Spleen (tissue), 11 donors: ENCODE measurements around the gene CDH19. TPM values are rescaled to one million over a fixed set of nuclear protein-coding genes. Genes with fewer than 3 reads are reported as not detected.

Experiments
- DNase-seq: peaks from one replicate; pipeline ENCODE4 v3.0.0-alpha.2; 2020
- H3K27ac ChIP-seq, 8 donors: fragments of 200-600 bp; sonication (generic) in 7 of 8; 1 replicate in 4 of 8; 2 replicates in 4 of 8; pipeline versions ENCODE4 v1.5.0 to v1.8.0; 2016 to 2021; ENCODE audit warnings: inconsistent platforms in 4 of 8, mild to moderate bottlenecking in 4 of 8, moderate library complexity in 1 of 8
- H3K27me3 ChIP-seq, 7 donors: fragments of 200-600 bp; sonication (generic) in 6 of 7; replicated peaks in 1 of 7; 1 replicate in 4 of 7; 2 replicates in 3 of 7; pipeline versions ENCODE4 v1.5.0 to v1.8.0; 2016 to 2021; ENCODE audit warnings: inconsistent platforms in 3 of 7, mild to moderate bottlenecking in 1 of 7
- H3K36me3 ChIP-seq, 6 donors: fragments of 200-600 bp; sonication (generic) in 5 of 6; 1 replicate in 4 of 6; 2 replicates in 2 of 6; pipeline versions ENCODE4 v1.5.0 to v1.8.0; 2016 to 2021; ENCODE audit warnings: inconsistent platforms in 2 of 6
- H3K4me1 ChIP-seq, 6 donors: fragments of 200-600 bp; sonication (generic) in 5 of 6; 1 replicate in 3 of 6; 2 replicates in 3 of 6; pipeline versions ENCODE4 v1.5.0 to v1.8.0; 2016 to 2021; ENCODE audit warnings: inconsistent platforms in 3 of 6
- H3K4me3 ChIP-seq, 8 donors: fragments of 200-600 bp; sonication (generic) in 7 of 8; 1 replicate in 4 of 8; 2 replicates in 4 of 8; pipeline versions ENCODE4 v1.5.0 to v1.8.0; 2016 to 2021; ENCODE audit warnings: inconsistent platforms in 4 of 8, mild to moderate bottlenecking in 4 of 8, moderate library complexity in 2 of 8
- H3K9me3 ChIP-seq, 8 donors: fragments of 200-600 bp; sonication (generic) in 7 of 8; 1 replicate in 4 of 8; 2 replicates in 4 of 8; pipeline versions ENCODE4 v1.5.0 to v1.8.0; 2016 to 2021; ENCODE audit warnings: inconsistent platforms in 4 of 8
- POLR2A ChIP-seq, 3 donors: fragments of 450-650 bp; IDR thresholded peaks; one replicate each; pipeline ENCODE4 v1.5.1; 2017; ENCODE audit warnings: antibody characterized with exemption in 3 of 3, mild to moderate bottlenecking in 1 of 3
- POLR2AphosphoS5 ChIP-seq, 3 donors: sonication (generic); formaldehyde crosslinking; IDR thresholded peaks; one replicate each; pipeline ENCODE4 v1.5.1; 2017; ENCODE audit warnings: antibody characterized with exemption in 3 of 3
- WGBS, 5 donors: extraction: QIAGEN DNeasy Blood & Tissue Kit in 3 of 5; methylation state at CpG; one replicate each; pipeline versions ENCODE4 v1.1.5 to v1.1.7; 2013 to 2018; 5-methylcytosine and 5-hydroxymethylcytosine counted together
- intact Hi-C: fragments of 100-400 bp; cut with DNase I; formaldehyde crosslinking; loops from one replicate; pipeline ENCODE4 v1.15.0; 2023; ENCODE audit warnings: low total_unique reads
- polyA plus RNA-seq, 3 donors: library from polyadenylated mRNA; stranded (reverse); fragments of 200-250 nt; gene quantifications; one replicate each; pipeline ENCODE4 v1.2.1, GENCODE V29; 2013
- total RNA-seq, 7 donors: library from RNA; depleted of rRNA in 3 of 7; stranded (reverse); fragments of >200 nt in 3 of 7; fragmentation: NEBNext Ultra II Directional in 4 of 7; extraction: Animal tissue kit (Norgen Biotek cat#: 25700) in 4 of 7; gene quantifications; one replicate each; pipeline versions ENCODE4 v1.1.0 to v1.2.1, GENCODE V29; 2016 to 2021
- TF ChIP-seq, protein P1 (sequence below), 11 experiments: fragments of 200-600 bp in 7 of 11; fragments of 450-650 bp in 4 of 11; sonication (generic) in 4 of 11; IDR thresholded peaks in 8 of 11; conservative IDR thresholded peaks in 3 of 11; 1 replicate in 7 of 11; 2 replicates in 4 of 11; pipeline versions ENCODE4 v1.4.0 to v1.8.0; 2016 to 2021; ENCODE audit warnings: antibody characterized with exemption in 11 of 11, inconsistent platforms in 4 of 11, mild to moderate bottlenecking in 1 of 11
- donor health status: healthy with polysubstance abuse.
- donor health status: DM: no; HTN: no; CAD: no; lungs with moderate emphysema.
- donor health status: DM: no; HTN: no; CAD: no.
- donor health status: Bipolar disorder and iron deficiency.
- donor health status: healthy.
- donor health status: DM: no; HTN: no; CAD: no.
- donor health status: DM: yes; HTN: yes; CAD: no.

CDH19 gene
- total and polyA plus RNA-seq, 10 donors, result 0.47 to 6.4 (median 2.4) TPM

DNA sequence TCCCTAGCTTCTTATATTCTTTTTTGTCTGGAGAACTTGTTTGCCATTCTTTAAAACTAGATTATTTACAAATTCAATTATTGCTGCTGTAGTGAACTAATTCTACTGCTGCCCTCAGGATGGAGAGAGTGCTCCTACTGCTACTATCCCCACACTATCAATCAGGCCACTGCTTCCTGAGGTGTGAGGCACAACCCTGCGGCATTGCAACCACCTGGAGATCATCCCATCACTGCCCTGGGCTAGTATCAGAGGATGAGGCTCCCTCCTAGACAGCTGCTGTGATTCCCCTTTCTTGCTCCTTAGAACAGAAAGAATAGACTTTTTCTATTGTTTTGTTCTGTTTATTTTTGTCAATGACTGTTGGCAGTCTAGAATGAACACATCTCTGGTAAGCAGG is 146.6 kb downstream of the CDH19 start:
- TF ChIP-seq POLR2AphosphoS5 (IDR thresholded peaks at IDR 0.05) (no peak), POLR2A (IDR thresholded peaks at IDR 0.05) (no peak)
- TF ChIP-seq, protein P1, sequence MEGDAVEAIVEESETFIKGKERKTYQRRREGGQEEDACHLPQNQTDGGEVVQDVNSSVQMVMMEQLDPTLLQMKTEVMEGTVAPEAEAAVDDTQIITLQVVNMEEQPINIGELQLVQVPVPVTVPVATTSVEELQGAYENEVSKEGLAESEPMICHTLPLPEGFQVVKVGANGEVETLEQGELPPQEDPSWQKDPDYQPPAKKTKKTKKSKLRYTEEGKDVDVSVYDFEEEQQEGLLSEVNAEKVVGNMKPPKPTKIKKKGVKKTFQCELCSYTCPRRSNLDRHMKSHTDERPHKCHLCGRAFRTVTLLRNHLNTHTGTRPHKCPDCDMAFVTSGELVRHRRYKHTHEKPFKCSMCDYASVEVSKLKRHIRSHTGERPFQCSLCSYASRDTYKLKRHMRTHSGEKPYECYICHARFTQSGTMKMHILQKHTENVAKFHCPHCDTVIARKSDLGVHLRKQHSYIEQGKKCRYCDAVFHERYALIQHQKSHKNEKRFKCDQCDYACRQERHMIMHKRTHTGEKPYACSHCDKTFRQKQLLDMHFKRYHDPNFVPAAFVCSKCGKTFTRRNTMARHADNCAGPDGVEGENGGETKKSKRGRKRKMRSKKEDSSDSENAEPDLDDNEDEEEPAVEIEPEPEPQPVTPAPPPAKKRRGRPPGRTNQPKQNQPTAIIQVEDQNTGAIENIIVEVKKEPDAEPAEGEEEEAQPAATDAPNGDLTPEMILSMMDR (IDR thresholded peaks at IDR 0.05 in 8 of 11, conservative IDR thresholded peaks at IDR 0.05 in 3 of 11), result no peak
- Histone ChIP-seq H3K4me3 (no peak overlapping the region), H3K27me3 (no peaks in the 10 kb centered on the region), H3K27ac (no peak overlapping the region), H3K9me3 (peaks cover 0 to 12% (median 0%) of the 10 kb centered on the region in 8 donors), H3K36me3 (no peaks in the 10 kb centered on the region), H3K4me1 (no peaks in the 10 kb centered on the region)
- WGBS, 5 donors, result 60 to 78% (median 68%) methylated on average over 1 of the region's 1 CpG
- DNase-seq, result no peak
- intact Hi-C loops, result no loop called here
